Measurements from ENCODE around the gene ALK. TPM values are rescaled to one million over a fixed set of nuclear protein-coding genes. Genes with fewer than 3 reads are reported as not detected.
A peak's percentile ranks its signal among the peaks of the same experiment; 100 is the strongest.

ALK gene
- polyA plus RNA-seq, 2 of the 4 experiments (the other 2 are of a cell fraction), result not detected

- no peak for DNase-seq (ENCODE audit: low read depth in 1 of 2, low spot score in 1 of 2)
- ChIA-PET CTCF (interaction anchor here (1.2 kb wide), 1 partner anchor 619 kb away, joined by 3 read pairs; no protein-coding TSS in a partner anchor), POLR2A (no interaction called here)
- Histone ChIP-seq H3K4me2 (no peak overlapping the region), H3K9me3 (no peaks in the 10 kb centered on the region), H3K4me3 (no peak overlapping the region), H3K4me1 (no peaks in the 10 kb centered on the region), H3K27ac (no peak overlapping the region)
- ATAC-seq, result no peak
- TF ChIP-seq ELK1 (IDR thresholded peaks at IDR 0.05; ENCODE audit: low read depth, low read length), result no peak
- no peak for TF ChIP-seq HES2 (IDR thresholded peaks at IDR 0.05)
- no peak for TF ChIP-seq ZC3H11A (IDR thresholded peaks at IDR 0.05)
- FAIRE-seq, result no peak
- WGBS (ENCODE audit: missing lambda C conversion rate), result 27% methylated on average over 3 of the region's 3 CpGs
Observed at GRCh38 chr2:29578084-29578598, 343.2 kb downstream of the ALK start.

GRCh38 chr2:29576231-29576630 lies 345.2 kb downstream of the ALK start:
- ATAC-seq, result 0 out of 6 replicates have a peak, but pooled peaks of 1 of the 2 experiments have one; percentile 27

GRCh38 chr2:29575370-29575890 lies 346.0 kb downstream of the ALK start:
- ATAC-seq, result no peak
- WGBS (ENCODE audit: missing lambda C conversion rate), result 28% methylated on average over 4 of the region's 4 CpGs
- no peak for TF ChIP-seq RFX5 (IDR thresholded peaks at IDR 0.05)
- TF ChIP-seq HES2 (IDR thresholded peaks at IDR 0.05), result no peak
- no peak for TF ChIP-seq EP300 (IDR thresholded peaks at IDR 0.05)

More at GRCh38 chr2:29576231-29576630, 345.2 kb downstream of the ALK start:
- H3K27ac ChIP-seq, result no peak overlapping the region
- no peak for FAIRE-seq
- DNase-seq (ENCODE audit: low read depth in 1 of 2, low spot score in 1 of 2), result no peak
- 7% methylated on average over 3 of the region's 3 CpGs for WGBS (ENCODE audit: missing lambda C conversion rate)
- POLR2A ChIA-PET, result no interaction called here
- no peaks in the 10 kb centered on the region for H3K4me1 ChIP-seq
- H3K4me2 ChIP-seq, result no peak overlapping the region
- H3K9me3 ChIP-seq, result no peaks in the 10 kb centered on the region
- TF ChIP-seq RFX5 (IDR thresholded peaks at IDR 0.05) (no peak), BHLHE40 (IDR thresholded peaks at IDR 0.05; ENCODE audit: low read depth, low read length) (no peak), EP300 (IDR thresholded peaks at IDR 0.05) (no peak), HEYL (CRISPR knock-in tag; IDR thresholded peaks at IDR 0.05) (no peak), ZSCAN20 (CRISPR knock-in tag; IDR thresholded peaks at IDR 0.05) (no peak), SREBF2 (IDR thresholded peaks at IDR 0.05) (no peak), E2F6 (IDR thresholded peaks at IDR 0.05; ENCODE audit: borderline replicate concordance, low read depth) (no peak), POLR2A (IDR thresholded peaks at IDR 0.05; ENCODE audit: low read length) (no peak), EHMT2 (IDR thresholded peaks at IDR 0.05; ENCODE audit: low read depth) (no peak), CBX8 (IDR thresholded peaks at IDR 0.05) (no peak), RCOR1 (IDR thresholded peaks at IDR 0.05; ENCODE audit: low read depth, low read length) (no peak), POLR2AphosphoS2 (conservative IDR thresholded peaks at IDR 0.05; ENCODE audit: low read length) (no peak), BCL3 (IDR thresholded peaks at IDR 0.05) (no peak), TP53 (CRISPR knock-in tag; IDR thresholded peaks at IDR 0.05) (no peak), RAD21 (conservative IDR thresholded peaks at IDR 0.05 in 1 of 2, IDR thresholded peaks at IDR 0.05 in 1 of 2) (no peak), ATOH8 (CRISPR knock-in tag; IDR thresholded peaks at IDR 0.05; ENCODE audit: low read depth) (no peak)
- CTCF ChIA-PET, result interaction anchor here (1.1 to 1.8 kb wide), 3 partner anchors 9 to 20 kb away, joined by 3 to 6 read pairs (median 3); no protein-coding TSS in a partner anchor
- no peak overlapping the region for H3K4me3 ChIP-seq

More at GRCh38 chr2:29575370-29575890, 346.0 kb downstream of the ALK start:
- Histone ChIP-seq H3K27ac (no peak overlapping the region), H3K4me1 (no peaks in the 10 kb centered on the region), H3K4me3 (no peak overlapping the region), H3K4me2 (no peak overlapping the region), H3K9me3 (no peaks in the 10 kb centered on the region)
- CTCF ChIA-PET, result interaction anchor here (1.1 to 1.8 kb wide), 3 partner anchors 9 to 19 kb away, joined by 3 to 6 read pairs (median 3); no protein-coding TSS in a partner anchor
- POLR2A ChIA-PET, result no interaction called here
- FAIRE-seq (no peak), DNase-seq (ENCODE audit: low read depth in 1 of 2, low spot score in 1 of 2) (no peak)

Measured in A549 (cell line).